Measurements from ENCODE around the gene APLN.

- TF ChIP-seq CTCF (IDR thresholded peaks at IDR 0.05) (no peak), EP300 (IDR thresholded peaks at IDR 0.05) (no peak), POLR2A (IDR thresholded peaks at IDR 0.05) (no peak), POLR2AphosphoS5 (IDR thresholded peaks at IDR 0.05) (no peak)
These were observed 12.7 kb upstream of the APLN start for GRCh38 chrX:129667412-129667811.
